Stromal cell of bone marrow (primary cell): ENCODE results near the gene ULK1.

Experiments used
- DNase-seq: peaks from one replicate; pipeline ENCODE4 v3.0.0-alpha.2; 2012; ENCODE audit warnings: low read depth

Gene ULK1

DNA sequence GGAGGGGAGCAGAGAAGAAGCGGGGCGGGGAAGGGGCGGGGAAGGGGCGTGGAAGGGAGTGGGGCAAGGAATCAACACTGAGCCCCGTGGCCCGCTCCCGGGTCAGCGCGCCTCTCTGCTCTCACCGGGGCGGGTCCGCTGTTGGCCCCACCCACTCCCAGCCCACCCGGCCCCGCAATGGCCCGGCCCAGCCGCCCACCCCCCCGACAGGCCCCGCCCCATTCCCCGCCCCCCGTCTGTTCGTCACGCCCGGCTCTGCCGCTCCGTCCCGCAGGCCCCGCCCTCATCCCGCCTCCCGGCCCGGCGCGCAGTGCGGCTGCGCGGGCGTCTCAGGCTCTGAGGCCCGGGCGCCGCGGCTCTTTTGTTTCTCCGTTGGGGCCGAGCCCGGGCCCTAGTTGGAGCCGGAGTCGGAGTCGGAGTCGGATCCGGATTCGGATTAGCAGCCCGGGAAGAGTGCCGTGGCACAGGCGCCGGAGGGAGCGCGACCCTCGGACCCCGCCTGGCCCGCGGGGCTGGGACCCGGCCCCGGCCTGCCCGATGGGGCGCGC, at the start of gene ULK1:
ULK1 (plus strand) TSS at position 310 of the 548 bp plus-strand sequence. CDS start 380 bp downstream, outside the sequence.
- DNase-seq, result peak; percentile 75

DNA sequence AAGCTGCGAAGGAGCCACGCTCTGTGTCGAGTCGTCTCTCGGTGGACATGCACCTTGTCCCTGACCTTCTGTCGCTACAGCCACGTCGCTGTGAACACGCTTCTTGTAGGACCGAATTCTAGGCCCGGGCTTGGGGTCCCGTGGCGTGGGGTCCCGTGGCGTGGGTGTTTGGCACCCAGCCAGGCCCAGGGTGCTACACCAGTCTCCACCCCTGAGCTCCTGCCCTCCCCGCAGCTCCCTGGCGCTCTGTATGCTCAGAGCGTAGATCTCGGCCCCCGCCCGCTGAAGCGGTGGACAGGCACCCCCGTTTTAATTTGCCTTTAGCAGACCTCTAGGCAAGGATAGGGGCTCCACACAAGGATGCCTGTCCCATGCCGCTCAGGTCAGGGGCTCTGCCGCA, 49.8 kb upstream of the ULK1 start:
- DNase-seq, result no peak

DNA sequence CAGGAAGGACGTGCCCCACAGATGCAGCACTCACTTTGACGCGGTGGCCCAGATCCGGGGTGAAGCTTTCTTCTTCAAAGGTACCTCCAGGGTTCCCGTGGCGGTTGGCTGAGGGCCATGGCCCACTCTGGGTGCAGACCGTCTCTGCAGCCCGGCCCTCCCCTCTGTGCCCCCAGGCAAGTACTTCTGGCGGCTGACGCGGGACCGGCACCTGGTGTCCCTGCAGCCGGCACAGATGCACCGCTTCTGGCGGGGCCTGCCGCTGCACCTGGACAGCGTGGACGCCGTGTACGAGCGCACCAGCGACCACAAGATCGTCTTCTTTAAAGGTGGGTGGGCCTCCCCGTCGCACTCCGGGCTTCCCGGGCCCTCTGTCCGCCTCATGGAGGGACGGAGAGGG, 49.3 kb upstream of the ULK1 start:
- no peak for DNase-seq

DNA sequence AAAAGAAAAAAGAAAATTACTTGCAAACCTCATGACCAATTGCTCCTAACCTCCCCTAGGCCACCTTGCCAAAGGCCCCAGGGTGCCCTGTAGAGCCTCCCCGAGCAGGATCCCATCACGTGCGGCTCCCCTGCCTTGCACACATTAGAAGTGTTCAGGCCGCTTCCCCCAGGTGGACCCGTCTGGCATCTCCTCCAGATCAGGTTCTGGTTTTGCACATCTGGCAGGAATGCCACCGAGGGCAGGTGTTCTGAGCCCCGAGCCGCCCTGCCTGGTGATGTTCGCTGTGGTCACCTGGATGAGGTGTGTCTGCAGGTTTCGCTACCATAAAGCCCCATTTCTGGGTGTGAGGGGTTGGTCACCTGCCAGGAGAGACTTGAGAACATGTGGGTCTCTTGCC, 47.0 kb upstream of the ULK1 start:
- no peak for DNase-seq

DNA sequence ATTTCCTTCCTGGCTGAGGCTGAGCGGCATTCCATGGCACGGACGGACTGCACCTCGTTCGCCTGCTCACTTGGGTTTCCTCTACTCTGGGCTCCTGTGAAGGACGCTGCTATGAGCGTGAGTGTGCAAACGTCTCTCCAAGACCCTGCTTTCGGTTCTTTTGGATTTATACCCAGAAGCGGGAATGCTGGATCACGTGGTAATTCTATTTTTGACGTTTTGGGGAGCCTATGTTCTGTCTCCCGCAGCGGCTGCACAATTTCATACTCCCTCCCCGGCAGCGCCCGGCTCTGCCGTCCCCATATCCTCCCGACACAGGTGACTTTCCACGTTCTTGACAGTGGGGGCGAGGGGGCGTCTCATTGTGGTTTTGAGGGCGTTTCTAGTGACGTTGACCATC, 45.7 kb upstream of the ULK1 start:
- DNase-seq, result no peak

DNA sequence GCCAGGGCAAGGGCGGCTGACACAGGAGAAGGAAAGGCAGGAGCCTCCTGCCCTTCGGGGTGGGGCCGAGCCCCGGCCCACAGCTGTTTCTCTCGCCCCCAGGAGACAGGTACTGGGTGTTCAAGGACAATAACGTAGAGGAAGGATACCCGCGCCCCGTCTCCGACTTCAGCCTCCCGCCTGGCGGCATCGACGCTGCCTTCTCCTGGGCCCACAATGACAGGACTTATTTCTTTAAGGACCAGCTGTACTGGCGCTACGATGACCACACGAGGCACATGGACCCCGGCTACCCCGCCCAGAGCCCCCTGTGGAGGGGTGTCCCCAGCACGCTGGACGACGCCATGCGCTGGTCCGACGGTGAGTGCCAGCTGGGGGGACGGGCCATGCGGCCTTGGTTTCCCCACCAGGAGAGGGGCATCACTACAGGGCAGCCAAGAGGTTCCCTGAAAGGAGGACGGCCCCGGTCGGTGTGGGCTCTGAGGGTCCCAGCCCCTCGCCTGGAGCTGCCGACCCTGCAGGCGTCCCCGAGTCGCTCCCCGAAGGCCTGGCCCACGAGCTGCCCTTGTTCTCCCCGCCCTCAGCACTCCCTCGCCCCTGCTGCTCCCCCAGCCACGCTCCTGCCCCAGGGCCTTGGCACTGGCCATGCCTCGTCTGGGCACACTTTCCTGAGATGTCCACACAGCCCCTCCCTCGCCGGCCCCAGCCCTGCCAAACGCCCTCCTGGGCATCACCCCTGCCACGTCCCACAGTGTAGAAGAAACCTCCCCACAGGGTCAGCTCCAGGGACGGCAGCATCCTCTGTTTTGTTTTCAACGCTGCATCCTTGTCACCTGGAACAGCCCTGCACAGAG, 44.5 kb upstream of the ULK1 start:
- DNase-seq, result no peak

DNA sequence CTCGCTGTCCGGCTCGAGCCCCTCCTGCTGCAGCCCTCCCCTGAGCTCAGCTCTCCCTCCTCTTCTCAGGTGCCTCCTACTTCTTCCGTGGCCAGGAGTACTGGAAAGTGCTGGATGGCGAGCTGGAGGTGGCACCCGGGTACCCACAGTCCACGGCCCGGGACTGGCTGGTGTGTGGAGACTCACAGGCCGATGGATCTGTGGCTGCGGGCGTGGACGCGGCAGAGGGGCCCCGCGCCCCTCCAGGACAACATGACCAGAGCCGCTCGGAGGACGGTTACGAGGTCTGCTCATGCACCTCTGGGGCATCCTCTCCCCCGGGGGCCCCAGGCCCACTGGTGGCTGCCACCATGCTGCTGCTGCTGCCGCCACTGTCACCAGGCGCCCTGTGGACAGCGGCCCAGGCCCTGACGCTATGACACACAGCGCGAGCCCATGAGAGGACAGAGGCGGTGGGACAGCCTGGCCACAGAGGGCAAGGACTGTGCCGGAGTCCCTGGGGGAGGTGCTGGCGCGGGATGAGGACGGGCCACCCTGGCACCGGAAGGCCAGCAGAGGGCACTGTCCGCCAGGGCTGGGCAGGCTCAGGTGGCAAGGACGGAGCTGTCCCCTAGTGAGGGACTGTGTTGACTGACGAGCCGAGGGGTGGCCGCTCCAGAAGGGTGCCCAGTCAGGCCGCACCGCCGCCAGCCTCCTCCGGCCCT, 43.4 kb upstream of the ULK1 start:
- no peak for DNase-seq

DNA sequence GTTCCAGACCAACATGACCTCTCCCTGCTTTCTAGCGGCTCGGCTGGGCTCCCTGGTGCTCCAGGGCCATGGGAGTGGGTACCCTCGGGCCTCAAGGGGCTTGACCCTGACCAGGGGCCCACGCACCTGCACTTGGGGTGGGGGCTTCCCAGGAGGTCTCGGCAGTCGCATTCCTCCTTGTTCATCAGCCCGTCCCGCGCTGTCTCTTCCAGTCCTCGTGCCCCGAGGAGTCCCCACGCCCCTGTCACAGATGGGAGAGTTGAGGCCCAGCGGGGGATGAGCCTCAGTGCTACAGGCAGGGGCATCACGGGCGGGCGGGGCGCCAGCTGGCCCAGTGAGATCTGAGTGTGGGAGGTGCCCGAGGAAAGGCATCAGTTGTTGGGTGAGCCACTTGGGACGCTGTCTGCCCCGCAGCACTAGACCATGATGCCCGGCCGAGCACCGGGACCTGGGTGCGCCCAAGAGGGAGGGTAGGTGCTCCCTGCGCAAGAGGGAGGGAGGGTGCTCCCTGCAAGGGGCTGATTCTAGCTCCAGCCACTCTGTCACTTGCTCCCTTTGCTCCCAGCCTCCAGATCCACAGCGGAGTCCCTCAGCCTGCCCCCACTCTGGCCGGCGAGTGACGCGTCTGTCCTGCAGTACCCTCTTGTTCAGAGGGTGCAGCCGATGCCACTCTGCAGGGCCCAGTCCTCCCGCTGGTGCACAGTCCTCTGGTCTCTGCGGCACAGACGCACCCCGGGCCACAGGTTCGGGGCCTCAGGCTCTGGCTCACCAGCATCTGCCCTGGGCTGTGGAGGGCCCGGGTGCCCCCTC, 42.5 kb upstream of the ULK1 start:
- no peak for DNase-seq

DNA sequence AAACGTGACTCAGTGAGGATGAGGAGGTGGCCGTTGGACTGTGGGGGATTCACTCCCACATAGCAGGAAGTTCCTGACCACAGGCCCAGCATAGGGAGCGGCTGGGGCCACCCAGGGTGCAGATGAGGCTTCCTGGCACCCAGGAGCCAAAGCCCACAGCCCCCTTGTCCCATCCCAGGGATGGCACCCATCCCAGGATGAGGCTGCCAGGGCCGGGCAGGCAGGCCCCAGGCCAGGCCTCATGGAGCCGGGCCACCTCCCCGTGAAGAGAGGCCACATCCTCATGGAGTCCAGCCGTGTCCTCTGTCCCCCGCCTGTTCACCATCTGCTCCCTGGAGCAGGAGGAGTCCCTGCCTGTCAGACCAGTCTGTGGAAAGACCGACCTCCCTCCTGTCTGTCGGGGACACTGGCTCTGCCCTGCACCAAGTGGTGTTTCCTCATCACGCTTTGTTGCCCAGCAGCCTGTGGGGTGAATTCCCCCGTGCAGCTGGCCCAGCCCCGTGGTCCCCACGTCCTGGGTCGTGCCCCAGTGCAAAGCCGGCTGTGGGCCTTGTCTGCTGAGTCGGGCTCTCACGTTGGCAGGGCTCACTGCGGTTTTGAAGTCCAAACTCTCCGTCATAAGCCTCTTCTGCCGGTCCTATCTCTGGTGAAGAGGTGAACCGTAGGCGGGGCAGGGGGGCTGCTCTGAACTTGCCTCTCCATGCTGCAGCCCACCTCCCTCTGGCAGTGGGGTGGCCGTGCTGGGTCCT, 41.7 kb upstream of the ULK1 start:
- no peak for DNase-seq

DNA sequence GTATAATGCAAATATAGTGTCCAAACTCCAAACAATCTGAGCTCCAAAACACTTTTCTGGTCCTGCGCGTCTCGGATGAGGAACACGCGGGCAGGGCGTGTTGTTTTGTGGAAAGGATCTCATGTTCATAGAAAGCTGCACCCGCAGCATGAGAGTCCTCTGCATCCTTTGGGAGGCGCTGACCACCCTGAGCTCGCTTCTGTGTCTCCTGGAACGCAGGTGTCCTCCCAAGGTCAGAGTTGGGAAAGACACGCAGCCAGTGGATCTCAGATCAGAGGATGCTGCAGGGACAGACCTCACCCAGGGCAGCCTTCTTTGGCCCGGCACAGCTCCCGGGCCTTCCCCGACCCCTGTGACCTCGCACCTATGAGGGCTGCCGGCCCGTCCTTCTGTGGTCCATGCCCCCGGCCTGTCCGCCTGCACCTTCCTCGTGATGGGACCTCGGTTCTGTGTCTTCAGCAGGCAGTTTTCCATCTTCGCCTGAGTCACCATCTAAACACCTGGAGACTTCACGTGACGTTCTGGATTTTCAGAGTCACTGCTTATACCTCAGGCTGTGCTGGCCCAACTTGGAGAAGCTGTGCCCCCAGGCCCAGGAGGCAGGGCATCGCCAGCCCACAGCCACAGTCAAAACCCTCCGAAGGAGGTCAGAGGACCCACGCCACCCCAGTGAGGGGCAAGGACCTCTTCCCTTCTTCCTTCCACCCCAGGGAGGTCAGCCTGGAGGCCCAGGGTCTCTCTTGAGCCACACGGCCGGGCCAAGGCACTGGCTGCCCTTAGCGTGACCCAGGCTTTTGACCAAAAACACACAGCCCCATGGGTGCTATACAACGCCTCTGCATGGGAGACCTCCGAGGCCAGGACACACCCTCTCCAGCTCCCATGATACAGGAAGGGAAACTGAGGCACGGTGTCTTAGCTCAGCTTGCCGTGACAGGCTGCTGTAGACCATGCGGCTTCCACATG, 40.3 kb upstream of the ULK1 start:
- no peak for DNase-seq

DNA sequence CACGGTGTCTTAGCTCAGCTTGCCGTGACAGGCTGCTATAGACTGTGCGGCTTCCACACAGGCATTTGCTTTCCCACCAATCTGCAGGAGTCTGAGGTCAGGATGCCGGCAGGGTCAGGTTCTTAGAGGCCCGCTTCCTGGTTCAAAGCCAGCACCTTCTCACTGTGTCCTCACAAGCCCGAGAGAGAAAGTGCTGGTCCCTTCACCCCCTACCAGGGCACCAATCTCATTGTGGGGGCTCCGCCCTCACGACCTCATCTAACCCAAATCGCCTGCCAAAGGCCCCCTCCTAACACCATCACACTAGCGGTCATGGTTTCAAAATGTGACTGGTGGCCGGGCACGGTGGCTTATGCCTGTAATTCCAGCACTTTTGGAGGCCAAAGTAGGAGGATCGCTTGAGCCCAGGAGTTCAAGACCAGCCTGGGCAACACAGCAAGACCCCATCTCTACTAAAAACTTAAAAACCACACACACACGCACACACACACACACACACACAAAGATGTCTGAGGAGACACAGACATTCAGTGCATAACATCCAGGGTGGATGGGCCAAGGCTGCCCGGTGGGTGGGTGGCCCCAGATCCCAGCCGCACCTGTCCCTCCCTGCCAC, 39.5 kb upstream of the ULK1 start:
- no peak for DNase-seq

DNA sequence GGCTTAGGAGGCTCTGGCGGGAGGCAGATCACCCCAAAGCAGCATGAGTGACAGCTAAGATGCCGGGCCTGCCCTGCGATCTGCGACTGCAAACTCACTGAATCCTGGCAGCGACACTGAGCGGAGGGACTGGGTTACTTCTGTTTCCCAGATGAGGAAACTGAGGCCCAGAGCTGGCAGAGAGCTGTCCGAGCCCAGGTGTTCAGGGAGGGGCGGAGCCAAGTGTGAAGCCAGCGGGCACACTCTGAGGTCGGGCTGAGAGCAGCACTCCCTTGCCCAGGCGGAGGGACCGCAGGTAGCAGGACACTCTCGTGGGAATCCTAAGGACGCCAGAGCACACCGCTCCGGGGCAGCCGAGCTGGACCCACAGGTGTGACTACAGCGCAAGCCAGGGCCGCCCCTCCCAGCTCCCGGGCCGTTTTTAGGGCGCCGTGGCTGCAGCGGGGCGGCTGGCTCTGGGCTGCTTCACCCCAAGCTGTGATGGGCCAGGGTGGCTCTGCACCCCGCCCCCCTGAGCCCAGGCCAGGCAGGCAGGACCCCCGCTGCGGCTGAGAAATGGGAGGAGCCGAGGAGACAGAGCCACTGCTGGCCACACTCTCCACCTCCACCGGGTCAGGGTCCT, 38.8 kb upstream of the ULK1 start:
- no peak for DNase-seq

DNA sequence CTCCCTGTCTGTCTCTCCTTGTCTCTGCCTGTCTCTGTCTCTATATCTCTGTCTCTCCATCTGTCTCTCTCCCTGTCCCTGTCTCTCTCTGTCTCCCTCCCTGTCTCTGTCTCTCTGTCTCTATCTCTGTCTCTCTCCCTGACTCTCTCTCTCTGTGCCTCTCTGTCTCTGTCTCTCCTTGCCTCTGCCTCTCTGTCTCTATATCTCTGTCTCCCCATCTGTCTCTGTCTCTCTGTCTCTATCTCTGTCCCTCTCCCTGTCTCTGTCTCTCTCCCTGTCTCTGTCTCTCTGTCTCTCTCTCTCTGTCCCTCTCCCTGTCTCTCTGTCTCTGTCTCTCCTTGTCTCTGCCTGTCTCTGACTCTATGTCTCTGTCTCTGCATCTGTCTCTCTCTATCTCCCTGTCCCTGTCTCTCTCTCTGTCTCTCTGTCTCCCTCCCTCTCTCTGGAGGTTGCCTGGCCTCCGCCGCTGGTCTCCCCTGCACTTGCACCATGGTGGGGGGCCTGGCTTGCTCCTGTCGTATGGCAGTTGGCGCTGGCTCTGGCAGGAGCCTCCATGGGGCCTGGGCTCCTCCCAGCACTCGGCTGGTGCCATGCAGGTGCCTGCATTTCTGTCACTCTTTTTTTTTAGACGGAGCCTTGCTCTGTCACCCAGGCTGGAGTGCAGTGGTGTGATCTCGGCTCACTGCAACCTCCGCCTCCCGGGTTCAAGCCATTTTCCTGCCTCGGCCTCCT, 37.9 kb upstream of the ULK1 start:
- no peak for DNase-seq

DNA sequence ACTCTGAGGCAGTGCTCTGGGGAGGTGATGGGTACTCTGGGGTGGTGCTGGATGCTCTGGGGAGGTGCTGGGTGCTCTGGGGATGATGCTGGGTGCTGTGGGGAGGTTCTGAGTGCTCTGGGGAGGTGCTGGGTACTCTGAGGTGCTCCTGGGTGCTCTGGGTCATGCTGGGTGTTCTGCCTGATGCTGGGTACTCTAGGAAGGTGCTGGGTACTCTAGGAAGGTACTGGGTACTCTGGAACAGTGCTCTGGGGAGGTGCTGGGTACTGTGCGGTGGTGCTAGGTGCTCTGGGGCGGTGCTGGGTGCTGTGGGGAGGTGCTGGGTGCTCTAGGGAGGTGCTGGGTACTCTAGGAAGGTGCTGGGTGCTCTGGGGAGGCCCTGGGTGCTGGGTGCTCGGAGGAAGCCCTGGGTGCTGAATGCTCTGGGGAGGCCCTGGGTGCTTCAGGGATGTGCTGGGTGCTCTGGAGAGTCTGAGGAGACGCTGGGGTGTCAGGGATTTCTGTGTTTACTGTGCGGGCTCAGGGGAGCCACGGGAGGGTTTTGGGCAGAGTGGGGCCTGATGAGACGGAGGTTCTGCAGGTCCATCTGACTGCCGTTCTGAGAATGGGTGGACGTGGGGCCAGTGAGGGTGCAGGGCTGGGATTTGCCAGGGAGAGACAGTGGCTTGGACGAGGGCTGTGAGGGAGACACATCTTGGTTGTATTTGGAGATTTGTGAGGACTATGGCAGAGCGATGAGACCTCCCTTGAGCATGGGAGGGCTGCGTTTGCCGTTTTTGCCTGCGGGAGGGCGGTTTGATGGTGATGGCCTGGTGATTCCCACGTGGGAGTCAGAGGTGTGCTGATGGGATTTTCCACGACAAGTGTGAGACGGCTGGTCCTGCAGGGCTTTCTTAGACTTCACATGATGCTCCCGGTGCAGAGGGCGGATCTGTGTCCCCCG, 36.2 kb upstream of the ULK1 start:
- no peak for DNase-seq

DNA sequence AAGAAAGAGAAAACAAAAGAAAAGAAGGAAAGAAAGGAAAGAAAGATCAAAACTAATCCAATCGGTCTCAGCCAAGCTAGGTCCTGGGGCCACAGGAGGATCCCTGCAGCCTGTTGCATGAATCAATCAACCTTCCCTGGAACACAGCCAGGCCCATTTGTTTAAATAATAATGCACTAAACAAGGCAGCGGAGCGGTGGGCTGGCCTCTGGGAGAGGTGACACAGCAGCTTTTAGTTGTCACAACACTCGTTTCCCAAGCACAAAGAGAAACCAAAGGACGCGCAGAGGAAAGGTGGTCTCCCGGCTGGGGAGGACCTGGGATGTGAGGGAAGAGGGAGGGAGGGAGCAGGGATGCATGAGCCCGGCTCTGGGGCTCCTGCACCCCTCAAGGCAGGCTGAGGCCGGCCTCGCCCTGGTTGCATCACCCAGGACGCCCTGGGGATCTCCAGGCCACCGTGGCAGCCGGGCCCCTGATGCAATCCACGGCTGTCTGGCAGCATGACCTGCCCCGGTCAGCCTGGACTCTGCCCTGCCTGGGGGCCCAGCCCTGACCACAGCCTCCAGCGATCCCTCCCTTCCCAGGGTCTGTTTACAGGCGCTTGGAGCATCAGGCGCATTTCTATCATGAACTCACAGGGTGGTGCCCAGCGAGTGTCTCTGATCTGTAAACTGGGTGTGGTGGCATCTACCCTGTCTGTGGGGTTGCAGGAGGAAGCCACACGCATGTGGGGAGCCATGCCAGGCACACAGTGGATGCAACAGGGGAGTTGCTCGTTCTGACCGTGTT, 33.8 kb upstream of the ULK1 start:
- DNase-seq, result peak; percentile 39

DNA sequence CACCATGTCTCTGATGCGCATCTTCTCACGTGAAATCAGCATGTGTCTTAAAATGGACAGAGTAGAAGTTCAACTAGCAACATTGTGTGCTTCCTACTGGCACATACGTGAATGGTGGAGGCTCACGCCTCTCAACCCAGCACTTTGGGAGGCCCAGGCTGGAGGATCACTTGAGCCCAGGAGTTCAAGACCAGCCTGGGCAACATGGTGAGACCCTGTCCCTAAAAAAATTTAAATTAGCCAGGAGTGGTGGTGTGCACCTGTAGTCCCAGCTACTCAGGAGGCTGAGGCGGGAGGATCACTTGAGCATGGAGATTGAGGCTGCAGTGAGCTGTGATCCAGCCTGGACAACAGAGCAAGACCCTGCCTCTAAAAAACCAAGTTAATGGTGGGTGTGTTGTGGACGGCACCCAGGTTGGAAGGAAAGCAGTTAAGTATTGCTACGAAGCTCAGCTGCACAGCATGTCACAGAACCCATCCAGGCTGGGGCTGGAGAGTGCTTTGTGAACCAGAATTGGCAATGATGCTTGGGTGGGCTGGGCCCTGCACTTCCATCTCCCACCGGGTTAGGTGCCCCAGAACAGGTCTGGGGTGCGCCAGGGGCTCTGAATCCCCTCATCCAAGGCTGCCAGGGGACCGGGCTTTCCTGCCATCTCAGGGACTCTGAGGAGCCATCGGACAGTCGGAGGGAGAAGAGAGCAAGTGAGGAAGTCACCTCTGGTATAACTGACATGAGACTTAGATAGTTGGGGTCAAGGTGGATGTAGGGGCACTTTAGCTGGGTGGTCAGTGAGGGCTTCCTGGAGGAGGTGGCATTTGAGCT, 33.0 kb upstream of the ULK1 start:
- DNase-seq, result no peak
